ENCODE measurements around the gene ACSM2A. TPM values are rescaled to one million over a fixed set of nuclear protein-coding genes. Genes with fewer than 3 reads are reported as not detected.

The ACSM2A gene
- total RNA-seq, 4 donors from 2014 or later = not detected

Other genes with a start within 250 kb of the ACSM2A start
- gene GP2, start 124.0 kb upstream of the ACSM2A start, total RNA-seq = 1 to 10 TPM in 2 of 4 donors, under 1 TPM in 1, not detected in 1; 0.46 to 3.7 (median 2.3) TPM
- not detected for gene UMOD, start 98.8 kb upstream of the ACSM2A start, total RNA-seq
- gene PDILT, start 46.8 kb upstream of the ACSM2A start, total RNA-seq = not detected
- gene ACSM5, start 42.0 kb upstream of the ACSM2A start, total RNA-seq = 1 to 10 TPM; 1.5 to 5.5 (median 2.9) TPM
- not detected for gene ACSM2B, start 124.8 kb downstream of the ACSM2A start, total RNA-seq
- gene ACSM1, start 246.2 kb downstream of the ACSM2A start, total RNA-seq = 1 to 10 TPM in 1 of 4 donors, under 1 TPM in 3; 0.49 to 1.1 (median 0.57) TPM